Hematopoietic multipotent progenitor cell treated with erythropoietin and hydrocortisone succinate and interleukin-3 and kit ligand, for 4 days (in vitro differentiated cells): Measurements from ENCODE around the gene KDM6A.
"Not testable (repeated sequence)": the region's sequence is repeated elsewhere in the genome, so short reads cannot be mapped to it uniquely, and the experiment has no call there.

Source experiments
- DNase-seq: peaks from one replicate; pipeline ENCODE4 v3.0.0-alpha.2; 2015

The KDM6A gene

DNA sequence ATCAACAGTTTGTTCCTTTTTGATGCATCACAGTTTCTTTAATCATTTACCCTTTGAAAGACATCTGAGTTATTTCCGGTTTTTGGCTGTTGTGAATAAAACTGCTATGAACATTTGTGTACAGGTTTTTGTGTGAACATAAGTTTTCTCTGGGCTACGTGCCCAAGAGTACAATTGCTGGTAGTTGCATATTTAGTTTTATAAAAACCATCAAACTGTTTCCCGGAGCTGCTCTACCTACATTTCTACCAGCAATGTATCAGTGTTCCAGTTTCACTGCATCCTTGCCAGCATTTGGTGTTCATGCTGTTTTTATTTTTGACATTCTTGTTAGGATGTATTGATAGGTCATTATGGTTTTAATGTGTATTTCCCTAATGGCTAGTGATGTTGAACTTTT, 17.3 kb downstream of the KDM6A start:
- peak; percentile 24 for DNase-seq

DNA sequence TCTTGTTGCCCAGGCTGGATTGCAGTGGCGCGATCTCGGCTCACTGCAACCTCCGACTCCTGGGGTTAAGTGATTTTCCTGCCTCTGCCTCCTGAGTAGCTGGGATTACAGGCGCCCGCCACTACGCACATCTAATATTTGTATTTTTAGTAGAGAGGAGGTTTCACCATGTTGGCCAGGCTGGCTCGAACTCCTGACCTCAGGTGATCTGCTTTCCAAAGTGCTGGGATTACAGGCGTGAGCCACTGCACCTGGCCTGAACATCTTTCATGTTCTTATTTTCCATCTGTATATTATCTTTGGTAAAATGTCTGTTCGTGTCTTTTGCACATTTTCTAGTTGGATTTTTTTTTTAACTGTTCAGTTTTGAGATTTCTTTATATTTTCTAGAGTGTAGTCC, 17.7 kb downstream of the KDM6A start:
- DNase-seq: not testable (repeated sequence)

DNA sequence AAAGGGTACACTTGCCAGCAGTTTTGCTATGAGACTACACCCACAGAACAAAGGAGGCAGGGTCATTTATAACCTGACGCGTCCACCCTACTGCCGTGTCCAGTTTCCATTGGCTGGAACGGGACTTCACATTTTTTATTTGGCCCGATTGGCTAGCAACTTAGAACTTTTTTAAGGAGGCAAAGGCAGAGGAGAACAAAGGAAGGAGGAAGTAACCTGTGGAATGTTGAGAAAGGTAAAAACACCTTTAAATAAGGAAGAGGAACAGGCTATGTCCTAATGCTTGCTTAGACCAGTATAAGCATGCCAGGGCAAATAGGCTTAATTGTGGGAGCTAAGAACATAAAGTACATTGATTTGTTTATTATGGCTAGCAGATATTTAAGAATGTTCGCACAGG, 18.7 kb downstream of the KDM6A start:
- DNase-seq: no peak

DNA sequence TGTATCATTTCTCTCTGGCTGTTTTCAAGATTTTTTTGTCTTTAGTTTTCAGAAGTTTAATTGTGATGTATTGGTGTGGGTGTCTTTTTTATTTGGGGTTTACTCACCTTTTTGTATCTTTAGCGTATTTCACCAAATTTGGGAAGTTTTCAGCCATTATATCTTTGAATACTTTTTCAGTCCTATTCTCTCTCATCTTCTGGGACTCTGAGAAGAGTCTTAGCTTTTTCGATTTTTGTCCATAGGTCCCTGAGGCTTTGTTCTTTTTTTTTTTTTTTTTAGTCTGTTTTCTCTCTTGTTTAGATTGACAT, 23.8 kb downstream of the KDM6A start:
- no peak for DNase-seq

DNA sequence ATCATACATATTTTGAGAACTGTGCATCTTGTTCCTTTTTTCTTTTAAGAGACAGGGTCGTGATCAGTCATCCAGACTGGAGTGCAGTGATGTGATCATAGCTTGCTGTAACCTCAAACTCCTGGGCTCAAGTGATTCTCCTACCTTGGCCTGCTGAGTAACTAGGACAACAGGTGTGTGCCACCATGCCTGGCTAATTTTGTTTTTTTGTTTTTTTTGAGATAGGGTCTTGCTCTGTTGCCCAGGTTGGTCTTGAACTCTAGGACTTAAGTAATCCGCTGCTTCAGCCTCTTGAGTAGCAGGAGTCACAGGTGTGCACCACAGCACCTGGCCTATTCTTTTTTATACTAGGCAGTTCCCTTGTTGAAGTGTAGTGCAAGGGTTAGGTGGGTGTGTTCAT, 24.6 kb downstream of the KDM6A start:
- DNase-seq: no peak

DNA sequence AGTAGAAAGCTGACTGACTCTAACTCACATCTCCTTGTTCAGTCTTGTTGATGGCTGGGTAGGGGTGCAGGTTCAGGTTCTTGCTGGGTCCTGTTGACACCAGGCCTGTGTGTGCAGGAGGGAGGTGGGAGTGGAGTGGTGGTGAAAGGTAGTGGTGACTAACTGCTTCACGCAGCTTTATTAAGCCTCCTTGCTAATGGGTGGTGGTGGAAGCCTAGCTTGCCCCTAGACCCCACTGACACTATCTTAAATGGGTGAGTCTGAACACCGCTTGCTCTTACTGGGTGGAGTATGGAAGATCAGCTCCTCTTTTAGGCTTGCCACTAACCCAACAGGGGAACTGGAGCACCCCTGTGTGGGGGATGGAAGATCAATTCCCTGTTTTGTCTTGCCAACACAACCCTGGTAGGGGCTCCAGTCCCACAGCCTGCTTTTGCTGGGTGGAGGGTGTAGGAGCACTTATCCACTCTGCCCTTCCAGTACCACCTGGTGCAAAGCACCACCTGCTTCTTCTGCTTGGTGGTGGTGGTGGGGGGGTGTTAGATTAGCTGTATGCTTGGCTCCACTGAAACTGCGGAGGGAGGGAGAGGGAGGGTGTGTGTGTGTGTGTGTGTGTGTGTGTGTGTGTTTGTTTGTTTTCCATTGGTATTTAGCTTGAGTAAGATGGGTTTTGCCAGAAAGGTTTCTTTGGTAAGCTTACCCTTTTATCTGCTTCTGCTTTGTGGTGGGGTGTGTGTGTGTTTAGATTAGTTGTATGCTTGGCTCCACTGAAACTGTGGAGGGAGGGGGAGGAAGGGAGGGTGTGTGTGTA, 25.6 kb downstream of the KDM6A start:
- DNase-seq: peak; percentile 80

DNA sequence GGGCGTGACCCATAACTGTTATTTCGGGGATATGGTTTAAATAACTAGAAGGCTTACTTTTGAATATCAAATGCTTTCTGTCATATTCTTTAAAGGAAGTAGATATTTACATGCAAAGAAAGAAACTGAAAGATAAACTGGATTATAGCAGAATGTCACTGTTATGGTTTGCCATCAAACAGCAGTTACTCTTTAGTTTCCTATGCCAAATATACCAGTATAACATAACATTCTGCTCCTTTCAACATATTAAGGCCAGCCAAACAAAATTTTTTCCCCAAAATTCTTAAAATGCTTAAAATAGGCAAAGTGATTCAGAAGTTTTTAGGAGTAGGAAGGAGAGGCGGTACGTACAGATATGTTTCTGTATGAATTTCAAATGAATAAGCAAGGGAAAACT, 27.0 kb downstream of the KDM6A start:
- DNase-seq: no peak

DNA sequence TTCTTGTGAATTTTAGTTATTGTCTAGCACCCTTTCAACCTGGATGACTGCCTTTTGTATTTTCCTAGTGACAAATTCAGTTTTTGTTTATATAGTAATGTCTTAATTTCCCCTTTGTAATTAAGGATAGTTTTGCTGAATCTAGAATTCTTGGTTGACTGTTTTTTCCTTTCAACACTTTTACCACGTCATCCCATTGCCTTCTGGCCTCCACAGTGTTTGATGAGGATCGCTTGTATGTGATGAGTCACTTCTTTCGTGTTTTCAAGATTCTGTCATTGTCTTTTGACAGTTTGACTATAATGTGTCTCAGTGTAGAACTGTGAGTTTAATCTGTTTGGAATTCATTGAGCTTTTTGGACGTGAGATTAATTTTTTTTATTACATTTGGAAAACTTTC, 30.1 kb downstream of the KDM6A start:
- DNase-seq: no peak

DNA sequence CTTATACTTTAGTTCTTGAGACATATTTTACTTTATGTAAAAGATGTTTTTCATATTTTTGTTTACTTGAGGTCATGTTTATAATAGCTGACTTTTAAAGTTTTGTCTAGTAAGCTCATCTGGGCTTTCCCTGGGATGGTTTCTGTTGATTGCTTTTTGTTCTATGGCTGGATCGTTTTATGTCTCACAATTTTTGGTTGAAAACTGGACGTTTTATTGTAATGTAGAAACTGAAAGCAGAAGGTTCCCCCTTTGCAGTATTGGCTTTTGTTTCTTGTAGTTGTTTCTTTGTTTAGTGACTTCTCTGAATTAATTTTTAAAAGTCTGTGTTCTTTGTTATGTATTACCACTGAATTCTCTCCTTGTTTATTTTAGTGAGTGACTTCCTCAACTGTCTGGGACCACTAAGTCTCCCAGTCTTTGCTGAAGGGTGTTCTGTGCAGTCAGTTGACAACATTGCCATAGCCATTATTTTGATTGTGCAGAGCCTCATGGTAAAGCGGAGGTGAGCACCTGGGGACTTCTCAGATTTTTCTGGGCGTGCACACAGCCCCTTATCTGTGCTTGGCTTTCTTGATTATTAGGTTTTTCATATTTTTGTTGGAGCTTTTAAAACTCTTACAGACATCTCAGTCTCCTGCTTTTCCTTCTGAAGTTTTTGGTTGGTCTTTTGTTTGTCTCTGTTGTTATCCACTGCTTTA, 31.0 kb downstream of the KDM6A start:
- no peak for DNase-seq

DNA sequence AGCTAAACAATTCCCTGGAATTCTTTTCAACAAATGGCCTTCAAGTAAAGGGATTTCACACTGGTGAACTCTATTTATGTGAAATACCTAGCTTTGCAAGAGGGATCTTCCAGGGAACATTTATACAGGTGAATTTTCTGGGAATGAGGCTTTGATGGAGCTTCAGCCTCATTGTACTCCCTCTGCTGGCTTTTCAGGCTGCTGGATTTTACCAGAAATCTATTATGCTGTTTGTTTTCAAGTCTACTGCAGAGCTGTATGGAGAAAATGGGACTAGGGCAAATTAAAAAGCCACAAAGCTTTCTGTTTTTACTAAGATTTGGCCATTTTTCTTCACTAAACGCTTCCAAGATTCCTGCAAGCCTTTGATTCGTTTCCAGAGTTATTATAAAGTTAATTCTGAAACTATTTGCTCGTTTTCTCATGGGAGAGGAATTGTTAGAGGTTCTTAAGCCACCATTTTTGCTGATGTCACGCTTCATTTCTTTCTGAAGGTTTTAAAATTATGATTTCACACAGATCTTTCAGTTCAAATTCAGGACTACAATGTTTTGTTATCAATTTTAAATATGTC, 31.6 kb downstream of the KDM6A start:
- DNase-seq: no peak

DNA sequence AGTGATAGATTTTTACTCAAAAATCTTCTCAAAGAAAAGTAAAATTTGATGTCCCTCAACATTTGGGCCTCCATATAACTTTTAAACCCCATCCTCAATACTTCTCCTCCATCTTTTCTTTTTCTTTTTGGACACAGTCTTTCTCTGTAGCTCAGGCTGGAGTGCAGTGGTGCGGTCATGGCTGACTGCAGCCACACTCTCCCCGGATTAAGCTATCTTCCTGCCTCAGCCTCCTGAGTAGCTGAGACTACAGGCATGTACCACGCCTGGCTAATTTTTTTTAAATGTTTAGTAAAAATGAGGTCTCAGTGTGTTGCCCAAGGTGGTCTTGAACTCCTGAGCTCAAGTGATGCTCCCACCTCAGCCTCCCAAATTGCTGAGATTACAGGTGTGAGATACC, 33.1 kb downstream of the KDM6A start:
- no peak for DNase-seq

DNA sequence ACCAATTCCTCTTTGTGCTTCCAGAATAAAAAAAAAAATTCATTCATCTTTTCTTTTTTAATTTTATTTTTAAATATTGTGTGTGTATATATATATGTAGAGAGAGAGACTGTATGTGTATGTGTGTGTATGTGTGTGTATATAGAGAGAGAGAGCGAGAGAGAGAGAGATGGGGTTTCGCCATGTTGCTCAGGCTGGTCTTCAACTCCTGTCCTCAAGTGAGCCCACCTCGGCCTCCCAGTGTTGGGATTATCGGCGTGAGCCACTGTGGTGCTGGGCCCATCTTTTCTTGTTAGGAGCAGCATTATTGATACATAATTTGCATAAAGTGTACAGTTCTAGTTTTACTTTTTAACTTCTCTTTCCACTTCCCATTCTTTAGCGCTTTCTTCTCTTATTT, 33.6 kb downstream of the KDM6A start:
- DNase-seq: no peak

DNA sequence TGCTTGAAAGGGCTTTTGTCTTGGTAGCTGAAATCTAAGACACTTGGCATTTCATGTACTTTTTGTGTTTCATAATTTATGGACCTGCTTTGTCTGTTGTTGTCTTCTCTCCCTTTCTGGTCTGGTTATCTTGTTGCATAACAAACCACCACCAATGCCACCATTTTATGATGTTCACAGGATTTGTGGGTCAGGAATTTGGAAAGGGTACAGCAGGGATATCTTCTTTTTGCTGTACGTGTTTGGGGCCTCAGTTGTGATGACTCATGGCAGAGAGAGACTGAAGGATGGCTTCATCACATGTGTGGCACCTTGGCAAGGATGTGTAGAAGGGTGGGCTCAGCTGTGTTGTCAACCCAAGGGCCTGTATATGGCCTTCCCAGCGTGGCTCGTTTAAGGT, 35.2 kb downstream of the KDM6A start:
- DNase-seq: no peak

DNA sequence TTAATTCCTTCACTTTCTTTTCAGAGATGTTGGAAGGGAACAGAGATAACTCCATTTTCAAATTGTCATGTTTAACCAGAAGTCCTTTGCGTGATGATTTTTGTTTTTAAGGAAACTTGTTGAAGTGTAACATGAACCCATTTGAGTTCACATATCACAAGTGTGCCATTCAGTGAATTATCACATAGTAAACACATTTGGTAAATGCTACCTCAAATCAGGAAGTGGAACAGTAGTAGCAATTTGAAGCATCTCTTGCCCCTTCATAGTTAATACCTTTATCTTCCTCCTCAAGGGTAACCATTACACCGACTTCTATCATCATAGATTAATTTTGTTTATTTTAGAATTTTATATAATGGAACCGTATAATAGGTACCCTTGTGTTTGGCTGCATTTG, 35.8 kb downstream of the KDM6A start:
- no peak for DNase-seq

DNA sequence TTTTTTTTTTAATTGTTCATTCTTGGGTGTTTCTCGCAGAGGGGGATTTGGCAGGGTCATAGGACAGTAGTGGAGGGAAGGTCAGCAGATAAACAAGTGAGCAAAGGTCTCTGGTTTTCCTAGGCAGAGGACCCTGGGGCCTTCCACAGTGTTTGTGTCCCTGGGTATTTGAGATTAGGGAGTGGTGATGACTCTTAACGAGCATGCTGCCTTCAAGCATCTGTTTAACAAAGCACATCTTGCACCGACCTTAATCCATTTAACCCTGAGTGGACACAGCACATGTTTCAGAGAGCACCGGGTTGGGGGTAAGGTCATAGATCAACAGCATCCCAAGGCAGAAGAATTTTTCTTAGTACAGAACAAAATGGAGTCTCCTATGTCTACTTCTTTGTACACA, 37.5 kb downstream of the KDM6A start:
- not testable (repeated sequence) for DNase-seq

DNA sequence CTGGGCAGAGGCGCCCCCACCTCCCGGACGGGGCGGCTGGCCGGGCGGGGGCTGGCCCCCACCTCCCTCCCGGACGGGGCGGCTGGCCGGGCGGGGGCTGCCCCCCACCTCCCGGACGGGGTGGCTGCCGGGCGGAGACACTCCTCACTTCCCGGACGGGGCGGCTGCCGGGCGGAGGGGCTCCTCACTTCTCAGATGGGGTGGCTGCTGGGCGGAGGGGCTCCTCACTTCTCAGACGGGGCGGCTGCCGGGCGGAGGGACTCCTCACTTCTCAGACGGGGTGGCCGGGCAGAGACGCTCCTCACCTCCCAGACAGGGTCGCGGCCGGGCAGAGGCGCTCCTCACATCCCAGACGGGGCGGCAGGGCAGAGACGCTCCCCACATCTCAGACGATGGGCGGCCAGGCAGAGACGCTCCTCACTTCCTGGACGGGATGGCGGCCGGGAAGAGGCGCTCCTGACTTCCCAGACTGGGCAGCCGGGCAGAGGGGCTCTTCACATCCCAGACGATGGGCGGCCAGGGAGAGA, 38.1 kb downstream of the KDM6A start:
- DNase-seq: not testable (repeated sequence)

DNA sequence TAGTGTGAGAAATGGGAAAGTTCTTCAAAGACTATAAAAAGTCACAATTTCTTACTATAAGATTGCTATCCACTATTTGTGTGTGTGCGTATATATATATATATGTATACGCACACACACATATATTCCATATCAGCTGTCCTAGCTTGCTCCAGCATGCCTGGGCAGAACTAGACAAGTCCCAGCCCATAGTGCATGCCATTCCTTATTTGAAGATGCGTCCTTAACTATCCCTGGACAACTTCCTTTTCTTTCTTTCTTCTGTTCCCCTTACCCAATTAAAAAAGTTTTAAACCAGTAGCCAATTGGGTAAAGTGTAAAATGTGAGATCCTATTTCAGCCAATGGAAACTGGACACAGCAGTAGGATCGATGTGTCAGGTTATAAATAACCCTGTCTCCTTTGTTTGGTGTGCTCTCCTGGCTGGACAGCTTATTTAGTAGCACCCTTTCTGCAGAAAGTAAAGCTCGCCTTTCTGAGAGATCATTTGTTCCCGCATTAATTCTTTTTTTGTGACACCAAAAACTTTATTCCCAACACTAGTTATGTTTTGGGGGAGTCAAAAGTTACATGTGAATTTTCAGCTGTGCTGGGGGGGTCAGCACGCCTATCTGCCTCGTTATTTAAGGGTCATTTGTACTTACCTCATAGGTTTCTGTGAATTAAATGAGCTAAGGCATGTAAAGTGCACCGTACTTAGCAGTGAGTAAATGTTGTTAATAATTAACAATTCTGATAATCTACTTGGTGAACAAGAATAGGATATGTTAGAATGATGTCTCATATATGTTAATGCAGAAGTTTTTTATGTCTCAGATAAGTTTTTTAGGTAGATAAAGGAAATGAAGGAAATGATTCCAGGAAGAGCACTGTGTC, 40.9 kb downstream of the KDM6A start:
- no peak for DNase-seq

DNA sequence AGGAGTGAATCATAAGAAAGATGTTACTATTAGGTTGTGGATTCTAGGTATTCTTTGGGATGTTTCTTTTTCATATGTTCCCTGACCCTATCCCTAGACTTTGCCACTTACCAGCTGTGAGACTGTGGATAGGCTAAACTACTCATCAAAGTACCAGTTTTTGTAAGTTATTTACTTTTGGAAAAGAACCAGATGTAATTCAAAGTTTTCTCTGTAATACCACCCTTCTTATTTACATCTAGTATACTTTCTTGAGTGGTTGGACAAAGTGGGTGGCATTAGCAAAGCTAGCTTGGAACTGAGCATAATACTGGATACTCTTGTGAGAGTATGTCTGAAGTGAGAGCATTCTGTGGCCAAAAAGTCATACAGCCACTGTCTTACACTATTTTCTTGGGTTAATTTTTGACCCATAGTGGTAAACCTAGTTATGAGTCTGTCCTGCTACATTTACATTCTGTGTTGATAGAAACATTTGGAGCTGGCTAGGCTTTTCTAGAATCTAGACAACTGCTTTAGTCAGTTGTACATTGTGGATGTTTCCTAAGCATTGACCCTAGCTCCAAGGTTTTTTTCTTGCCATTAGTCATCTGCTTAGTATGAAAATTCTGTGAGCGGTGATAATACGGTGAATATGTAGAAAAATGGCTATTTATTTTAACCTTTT, 41.7 kb downstream of the KDM6A start:
- DNase-seq: no peak

DNA sequence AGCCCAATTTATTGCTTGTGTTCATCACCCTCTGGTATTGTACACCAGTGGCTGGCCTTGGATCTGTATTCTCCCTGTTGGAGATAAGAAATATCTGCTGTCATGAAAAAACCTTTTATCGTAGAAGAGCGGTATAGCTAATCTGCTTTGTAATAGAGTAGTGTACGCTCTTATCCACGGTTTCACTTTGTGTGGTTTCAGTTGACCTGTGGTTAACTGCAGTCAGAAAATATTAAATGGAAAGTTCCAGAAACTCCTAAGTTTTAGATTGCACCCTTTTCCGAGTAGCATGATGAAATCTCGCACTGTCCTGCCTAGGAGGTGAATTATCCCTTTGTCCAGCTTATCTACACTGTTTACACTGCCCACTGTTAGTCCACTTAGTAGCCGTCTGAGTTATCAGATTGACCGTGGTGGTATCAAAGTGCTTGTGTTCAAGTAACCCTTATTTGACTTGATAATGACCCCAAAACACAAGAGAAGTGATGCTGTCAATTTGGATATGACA, 42.4 kb downstream of the KDM6A start:
- DNase-seq: peak; percentile 86

DNA sequence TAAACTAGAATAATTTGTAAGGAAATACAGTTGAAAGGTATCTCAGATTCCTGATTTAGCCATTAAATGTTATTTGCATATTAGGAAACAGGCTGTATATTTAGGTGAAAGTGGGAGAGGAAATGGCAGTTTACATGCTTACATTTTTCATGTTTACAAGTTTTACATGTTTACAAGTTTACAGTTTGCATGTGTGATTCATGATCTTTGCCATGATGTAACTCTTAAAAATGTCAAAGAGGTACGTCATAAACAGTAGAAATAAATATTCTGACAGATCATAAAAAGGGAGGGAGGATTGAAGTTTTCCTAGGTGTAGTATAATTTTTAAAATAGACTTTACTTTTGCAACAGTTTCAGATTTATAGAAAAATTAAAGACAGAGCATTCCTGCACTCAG, 45.7 kb downstream of the KDM6A start:
- no peak for DNase-seq

DNA sequence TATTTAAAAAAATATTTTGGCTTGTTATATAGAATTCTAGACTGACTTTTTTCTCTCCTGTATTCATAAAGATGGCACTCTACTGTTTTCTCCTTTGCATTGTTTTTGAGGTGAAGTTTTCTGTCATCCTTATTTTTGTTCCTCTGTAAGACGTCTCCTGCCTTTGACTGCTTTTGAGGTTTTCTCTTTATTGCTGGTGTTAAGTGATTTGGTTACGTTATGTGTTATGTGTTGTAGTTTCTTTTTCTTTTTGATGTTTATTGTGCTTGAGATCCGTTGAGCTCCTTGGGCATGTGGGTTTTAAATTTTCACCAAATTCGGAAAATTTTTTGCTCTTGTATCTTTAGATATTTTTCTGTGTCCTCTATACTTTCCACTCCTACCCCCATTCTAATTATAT, 50.0 kb downstream of the KDM6A start:
- no peak for DNase-seq

DNA sequence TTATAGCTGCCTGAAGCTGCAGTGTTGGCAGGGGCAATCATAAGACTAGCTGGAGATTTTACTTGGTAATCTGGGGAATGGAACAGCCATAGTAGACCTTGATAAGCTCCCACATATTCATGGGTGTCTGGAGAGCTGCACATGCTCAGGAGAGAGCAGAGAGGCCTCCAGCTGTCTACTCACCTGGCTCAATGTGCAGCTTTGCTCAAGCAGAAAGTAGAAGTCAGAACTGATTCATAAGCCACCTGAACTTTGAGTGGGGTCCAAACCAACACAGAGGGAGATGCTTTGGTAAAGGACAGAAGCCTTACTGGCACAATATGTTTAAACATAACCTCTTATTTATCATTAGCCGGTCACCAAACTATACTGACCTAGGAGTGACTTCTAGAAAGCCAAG, 54.4 kb downstream of the KDM6A start:
- no peak for DNase-seq
